HG03135 (cell line): ENCODE results near the gene AHDC1.
"Not testable (repeated sequence)": the region's sequence is repeated elsewhere in the genome, so short reads cannot be mapped to it uniquely, and the experiment has no call there.

Source experiments
- ATAC-seq: cut with Tn5 transposase; IDR thresholded peaks from one replicate; pipeline ENCODE4 v1.9.1; 2021; ENCODE audit warnings: mild to moderate bottlenecking, moderate library complexity; ENCODE audit not compliant: unreplicated experiment

AHDC1 gene

DNA sequence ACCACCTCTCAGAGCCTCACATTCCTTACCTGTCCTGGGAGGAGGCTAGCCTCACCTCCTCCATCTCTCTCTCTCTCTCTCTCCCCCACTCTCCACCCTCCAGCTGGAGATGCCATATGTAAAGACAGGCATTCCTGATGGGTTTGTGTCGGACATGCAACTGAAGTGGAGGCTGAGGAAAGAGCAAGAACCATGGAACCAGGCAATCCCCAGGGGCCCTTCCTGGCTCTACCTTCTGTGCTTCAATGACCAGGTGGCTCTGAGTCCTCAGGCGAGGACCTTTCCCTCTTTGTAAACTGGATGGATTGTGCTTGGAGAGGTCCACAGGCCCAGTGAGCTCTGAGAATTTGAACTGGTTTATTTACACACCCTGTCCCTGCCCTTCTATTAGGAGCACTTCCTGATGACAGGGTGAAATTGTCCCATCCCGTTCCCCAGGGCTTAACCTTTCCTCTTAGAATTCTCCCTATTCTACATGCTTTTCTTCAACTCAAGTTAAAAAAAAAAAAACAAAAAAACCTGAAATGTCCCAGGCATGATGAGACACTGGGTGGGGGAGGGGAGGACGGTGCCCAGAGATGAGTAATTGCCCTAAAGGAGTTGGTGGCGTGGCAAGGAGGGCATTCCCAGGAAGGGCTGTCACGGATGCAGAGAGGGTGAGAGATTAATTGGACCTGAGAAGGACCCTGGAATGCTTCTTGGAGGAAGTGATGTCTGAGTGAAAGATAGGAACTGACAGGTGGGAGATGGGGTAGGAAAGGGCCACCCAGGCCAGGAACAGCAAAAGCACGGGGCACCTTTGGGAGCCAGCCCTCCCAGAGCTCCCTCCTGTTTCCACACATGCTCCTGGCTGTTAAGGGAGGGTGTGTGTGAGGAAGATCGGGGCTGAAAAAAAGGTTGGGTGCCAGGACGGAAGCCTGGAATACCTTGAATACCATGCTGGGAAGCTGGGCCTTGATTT is 63.8 kb downstream of the AHDC1 start:
- no peak for ATAC-seq

DNA sequence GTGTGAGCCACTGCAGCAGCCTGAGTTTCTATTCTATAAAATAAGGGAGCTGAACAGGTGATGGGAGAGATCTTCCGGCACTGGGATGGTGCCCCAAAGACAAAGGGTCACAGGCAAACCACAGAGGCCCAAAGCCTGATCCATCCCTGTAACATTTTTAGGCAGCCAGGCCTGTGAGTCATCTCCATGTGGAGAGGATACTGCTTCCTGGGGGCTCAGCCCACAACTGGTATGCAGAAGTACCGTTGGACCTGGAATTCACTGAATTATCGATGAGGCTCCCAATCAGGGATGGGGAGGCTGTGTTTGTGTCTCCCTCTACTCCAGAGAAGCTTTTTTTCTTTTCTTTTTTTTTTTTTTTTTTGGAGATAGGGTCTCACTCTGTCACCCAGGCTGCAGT is 65.2 kb downstream of the AHDC1 start:
- ATAC-seq = no peak

DNA sequence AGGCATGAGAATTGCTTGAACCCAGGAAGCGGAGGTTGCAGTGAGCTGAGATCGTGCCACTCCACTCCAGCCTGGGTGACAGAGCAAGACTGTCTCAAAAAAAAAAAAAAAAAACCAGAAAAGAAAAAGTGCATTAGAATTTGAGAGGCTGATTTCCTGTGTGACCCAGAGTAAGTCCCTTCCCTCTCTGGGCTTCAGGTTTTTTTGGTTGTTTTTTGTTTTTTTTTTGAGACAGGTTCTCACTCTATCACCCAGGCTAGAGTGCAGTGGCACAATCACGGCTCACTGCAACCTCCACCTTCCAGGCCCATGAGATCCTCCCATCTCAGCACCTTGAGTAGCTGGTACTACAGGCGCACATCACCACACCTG is 65.7 kb downstream of the AHDC1 start:
- not testable (repeated sequence) for ATAC-seq

DNA sequence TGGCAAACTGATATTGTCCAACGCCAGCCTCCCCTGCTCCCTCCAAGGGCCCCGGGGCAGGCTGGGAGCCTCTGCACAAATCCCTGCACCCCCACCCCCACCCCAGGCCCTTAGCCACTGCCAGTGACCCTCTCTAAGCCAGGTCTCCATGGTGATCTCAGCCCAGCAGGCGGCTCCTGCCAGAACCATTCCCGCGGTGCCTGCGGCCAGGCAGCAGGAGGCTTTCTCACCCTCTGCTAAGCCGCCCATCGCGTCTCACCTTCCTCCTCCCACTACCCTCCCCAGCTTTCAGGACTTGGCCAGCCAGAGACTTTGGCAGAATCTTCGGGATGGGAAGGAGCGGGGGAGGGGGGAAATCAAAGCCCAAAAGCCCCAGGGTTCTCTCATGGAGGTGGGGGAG is 67.2 kb downstream of the AHDC1 start:
- no peak for ATAC-seq

DNA sequence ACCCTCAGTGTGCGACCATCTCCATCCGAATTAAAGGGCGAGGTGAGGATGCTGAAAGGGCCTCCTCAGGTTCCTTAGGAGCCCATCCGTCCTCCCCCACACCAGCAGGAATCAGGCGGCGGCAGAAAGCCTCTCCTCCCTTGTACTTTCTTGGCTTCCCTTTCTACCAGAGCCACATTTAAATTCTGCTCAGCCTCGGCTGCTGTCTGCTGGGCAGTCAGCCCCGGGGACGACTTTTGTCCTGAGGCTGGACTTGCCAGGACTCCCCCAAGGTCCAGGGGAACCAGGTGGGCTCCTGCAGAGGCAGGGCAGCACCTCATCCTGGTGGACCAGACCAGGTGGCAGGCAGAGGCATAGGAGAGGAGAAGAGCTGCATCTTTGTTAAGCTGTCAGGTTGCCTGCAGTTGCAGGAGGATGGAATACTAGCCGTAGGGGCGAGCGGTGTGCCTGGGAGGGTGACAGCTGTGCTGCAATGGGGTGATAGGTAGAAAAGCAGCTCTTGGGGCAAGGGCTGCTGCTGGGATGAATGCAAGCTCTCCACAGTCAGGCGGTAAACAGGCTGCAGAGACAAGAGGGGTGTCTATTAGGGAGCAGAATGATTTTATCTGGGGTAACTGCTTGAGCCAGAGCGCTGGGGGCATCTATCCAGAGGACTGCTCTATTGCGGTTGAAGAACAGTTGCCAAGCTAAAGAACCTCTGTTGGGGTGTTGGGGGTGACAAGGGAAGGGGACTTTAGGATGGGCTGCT is 67.8 kb downstream of the AHDC1 start:
- ATAC-seq = no peak

DNA sequence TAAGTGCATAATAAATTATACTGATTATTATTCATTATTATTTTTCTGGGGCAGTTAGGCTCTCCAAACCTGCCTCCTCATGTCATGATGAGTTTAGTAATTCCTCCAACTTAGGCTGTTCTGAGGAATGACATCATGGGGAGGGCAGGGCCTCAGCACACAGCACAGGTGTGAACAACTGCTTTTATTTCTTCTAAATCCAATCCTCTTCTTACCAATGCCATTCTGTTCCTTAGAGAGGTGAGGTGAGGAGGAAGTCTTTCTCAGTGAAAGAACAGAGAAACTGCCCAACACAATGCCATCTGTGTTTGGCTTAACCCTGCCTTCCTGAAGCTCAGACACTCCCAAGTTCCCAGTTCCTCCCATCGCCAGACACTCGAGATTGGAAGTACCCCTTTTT is 68.6 kb downstream of the AHDC1 start:
- ATAC-seq = no peak

DNA sequence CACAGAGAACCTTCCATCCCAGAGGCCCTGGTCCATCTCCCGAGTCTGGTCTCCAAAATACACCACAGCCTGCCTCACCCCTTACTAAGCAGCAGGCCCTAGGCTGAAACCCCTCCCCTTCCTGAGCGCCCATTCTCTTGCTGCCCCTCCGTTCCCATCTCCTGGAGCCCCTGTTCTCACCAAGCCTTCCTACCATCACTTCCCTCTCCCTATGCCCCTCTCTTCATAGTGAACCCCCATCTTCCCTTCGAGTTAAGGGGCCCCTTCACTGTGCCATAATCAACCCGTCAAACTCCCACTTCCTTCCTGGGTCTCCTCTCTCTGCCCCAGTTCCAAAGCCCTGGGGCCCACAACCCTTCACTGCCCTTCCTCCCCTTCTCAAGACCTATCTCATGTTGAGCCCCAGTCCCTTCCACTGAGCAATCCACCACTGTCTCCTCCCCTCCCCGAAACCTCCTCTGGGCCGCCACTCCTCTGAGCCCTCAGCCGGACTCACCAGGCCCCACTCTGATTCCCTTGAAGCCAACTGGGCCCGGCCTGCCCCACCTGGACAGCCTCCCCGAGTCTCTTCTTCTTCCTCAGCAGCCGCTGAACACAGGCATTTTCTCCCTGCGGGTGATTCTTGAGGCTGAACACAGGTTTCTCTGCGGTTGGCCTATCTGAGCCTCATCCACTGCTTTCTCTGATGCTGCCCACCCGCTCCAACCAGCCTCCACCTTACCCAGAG is 71.8 kb downstream of the AHDC1 start:
- ATAC-seq = no peak

DNA sequence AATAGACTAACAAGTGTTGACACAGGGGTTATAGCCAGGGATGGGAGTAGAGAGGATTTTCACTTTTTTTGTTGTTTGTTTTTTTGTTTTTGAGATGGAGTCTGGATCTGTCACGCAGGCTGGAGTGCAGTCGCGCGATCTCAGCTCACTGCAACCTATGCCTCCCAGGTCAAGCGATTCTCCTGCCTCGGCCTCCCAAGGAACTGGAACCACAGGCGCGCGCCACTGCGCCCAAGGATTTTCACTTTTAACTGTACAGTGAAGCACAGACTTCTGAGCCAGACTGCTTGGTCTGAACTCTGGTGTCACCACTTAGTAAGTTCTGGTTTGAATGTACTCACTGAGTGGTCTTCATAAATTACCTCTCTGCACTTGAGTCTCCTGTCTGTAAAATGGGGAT is 73.8 kb downstream of the AHDC1 start:
- ATAC-seq = no peak

DNA sequence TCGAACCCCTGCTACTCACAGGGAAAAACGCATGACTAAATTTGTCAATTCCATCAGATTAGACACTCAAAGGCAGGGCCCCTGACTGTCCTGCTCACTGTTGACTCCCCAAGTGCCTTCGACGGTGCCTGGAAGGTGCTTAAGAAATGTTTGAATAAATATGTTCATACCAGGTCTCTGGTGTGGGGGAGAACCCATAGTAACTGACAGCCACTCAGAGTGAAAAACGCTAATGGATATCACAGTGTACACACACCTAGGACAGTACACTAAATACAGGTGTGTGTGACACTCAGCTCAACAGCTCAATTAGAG is 74.3 kb downstream of the AHDC1 start:
- ATAC-seq = no peak

DNA sequence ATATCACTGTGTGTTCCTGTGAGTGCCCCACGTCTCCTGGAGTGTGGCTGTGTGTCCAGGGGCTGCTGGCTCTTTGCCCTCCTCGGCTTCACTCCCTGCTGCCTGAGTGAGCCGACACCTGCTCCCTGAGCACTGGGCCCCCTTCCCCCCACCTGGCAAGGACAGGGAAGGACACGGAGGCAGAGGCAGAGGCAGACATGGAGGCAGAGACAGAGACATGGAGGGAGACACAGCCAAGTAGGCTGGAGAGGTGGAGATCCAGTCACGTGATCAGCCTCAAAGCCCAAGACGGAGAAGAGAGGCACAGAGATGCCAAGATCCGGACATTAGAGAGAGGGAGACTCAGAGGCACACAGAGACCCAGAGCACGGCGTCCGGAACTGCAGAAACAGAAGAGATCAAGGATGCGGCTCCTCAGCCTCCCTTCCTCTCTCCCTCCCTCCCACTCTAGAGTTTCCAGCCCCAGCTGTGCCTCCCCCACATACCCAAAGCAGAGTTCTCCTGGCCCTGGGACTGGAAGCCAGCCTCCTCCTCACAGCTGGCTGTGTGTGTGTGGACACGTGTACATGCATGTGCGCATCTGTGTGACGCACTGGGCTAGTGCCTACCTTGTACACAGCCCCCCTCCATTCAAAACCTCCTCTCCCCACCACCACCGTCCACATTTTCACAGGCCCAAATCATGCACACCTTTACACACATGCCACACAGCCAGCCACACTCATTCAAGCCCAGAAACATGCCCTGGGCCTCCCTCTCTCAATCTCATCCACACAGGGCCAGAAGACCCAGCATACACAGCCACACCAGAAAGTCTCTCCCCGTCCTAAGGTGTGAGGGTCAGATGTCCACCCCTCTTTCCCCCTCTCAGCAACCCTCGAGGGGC is 74.9 kb downstream of the AHDC1 start:
- no peak for ATAC-seq

DNA sequence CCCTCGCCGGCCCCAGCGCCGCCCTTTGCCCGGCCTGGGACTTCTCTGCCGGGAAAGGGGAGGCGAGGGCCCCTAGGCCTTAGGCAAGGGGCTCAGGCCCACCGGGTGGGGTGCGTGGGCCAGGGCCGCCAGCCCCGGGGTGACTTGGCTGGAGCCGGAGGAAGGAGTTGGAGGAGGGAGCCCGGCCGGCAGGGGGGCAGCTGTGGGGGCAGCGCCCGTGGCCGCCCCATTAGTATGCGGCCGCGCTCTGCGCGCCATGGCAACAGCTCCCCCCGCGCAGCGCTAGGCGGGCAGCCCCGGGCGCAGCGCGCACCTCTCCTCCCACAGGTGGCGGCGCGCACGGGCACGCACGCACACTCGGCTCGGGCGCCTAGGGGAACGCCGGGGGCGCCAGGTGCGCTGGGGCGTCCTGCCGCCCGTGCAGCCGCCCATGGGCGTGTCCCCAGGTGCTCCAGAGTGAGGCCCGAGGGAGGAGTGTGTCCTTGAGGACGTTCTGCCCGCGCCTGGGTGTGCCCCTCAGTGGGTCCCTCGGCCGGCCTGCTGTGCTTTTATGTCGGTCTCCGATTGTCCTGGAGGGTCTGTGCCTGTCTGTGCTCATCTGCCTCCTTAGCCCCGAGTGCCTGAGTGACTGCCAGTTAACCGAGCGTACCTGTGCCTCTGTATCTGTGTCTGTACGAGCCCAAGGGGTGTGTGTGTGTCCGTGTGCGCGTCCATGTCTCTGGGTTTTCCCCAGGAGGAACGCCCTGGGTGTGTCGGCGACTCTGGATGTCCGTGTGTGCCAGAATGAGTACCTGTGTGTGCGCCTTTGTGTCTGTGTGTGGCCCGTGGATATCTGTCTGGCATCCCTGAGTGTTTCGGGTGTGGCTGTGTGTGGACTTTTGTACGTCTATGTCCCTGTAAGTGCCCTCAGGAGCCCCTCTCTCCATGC is 75.8 kb downstream of the AHDC1 start:
- ATAC-seq = no peak

DNA sequence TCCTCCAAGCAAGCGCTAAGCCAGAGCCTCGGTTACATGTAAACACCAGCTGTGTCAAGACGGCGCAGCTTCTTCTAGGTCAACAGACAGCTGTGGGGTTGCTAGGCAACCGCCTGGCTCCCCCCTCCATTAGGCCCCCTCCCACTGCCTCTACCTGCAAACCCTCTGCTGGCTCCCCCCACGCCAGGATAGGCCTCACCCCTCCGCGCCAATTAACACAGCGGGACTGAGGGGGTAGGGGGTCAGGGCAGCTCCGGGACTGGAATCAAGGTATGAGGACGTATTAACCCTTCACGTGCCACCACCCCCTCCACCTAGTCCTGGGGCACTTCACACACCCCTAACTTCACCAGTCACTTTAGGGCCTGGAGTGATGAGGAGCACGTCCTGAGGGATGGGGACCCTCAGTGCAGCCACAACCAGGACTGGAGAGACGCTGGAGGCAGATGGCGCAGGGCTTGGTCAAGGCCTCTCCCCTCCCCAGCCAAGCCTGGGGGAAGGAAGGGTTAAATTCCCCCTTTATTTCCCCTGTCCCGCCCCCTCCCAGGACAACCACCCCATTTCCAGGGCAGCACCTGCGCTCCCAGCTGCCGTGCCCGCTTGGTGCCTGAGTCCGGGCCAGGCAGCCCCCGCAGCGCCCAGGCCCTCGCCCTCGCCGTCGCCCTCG is 76.6 kb downstream of the AHDC1 start:
- ATAC-seq = no peak

DNA sequence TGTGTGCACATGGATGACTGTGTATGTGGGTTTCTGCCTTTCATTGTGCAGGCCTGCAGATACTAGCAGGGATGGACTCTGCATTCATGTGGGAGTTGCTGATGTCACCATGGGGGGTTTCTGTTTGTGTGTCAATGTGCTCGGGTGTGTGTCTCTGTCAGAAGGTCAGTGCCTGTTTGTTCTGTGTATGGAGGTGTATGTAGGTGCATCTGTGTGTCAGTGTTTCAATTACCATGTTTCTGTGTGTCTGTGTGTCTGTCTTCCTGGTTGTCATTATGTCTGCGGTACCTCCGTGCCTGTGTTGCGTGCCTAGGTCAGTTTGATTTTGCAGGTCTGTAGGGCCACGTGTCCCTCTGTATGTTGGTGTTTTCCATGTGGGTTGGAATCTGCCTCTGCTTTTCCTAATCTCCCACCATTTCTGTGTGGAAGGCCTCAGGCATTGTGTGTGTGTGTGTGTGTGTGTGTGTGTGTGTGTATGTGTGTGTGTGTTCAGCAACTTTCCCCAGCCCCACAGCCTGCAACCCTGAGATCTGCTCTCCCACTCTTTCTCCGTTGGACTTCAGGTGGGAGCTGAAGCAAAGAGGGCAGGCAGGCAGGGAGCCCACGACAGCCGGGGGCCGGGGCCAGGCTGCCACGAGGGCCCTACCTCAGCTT is 77.2 kb downstream of the AHDC1 start:
- no peak for ATAC-seq

DNA sequence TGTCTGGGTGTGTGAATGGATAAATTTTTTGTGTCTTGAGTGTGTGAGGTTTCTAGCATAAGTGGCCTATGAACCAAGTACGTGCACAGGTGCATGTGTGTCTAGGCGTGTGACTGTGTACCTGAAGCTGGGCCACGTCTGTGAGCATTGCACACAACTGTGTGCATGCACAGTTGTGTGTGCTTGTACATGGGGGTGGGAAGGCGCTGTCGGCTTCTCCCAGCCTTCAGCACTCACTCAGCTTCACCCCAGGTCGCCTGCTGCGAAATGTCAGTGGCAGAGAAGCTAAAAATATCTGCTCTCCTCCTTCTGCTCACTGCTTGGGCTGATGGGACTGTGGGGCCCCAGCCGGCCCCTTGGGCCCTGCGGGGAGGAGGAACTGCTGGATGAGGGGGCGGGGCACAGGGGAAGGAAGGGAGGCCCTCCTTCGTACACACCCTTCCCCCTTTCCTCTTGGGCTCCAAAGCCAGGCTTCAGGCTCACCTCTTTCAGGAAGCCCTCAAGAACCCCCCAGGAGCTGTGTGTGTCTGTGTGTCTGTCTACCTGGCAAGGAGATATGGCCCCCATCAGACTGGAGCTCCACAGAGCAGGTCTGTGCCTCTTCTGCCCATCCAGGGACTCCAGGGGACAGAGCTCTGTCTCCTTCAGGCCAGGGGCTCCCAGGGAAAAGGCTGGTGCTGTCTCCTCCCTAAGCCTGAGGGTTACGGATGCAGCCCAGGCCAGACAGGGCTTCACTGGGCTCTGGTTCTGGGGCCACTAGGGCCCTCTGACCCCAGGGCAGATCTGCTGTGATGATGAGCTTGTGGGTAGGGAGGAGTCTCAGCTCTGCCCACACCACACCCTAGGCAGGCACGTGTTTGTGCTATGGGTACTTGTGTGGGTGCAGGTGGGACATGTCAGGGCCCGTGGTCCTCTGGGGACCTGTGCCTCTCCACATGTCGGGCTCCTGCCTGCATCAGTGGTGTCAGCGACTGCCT is 78.4 kb downstream of the AHDC1 start:
- ATAC-seq = no peak

DNA sequence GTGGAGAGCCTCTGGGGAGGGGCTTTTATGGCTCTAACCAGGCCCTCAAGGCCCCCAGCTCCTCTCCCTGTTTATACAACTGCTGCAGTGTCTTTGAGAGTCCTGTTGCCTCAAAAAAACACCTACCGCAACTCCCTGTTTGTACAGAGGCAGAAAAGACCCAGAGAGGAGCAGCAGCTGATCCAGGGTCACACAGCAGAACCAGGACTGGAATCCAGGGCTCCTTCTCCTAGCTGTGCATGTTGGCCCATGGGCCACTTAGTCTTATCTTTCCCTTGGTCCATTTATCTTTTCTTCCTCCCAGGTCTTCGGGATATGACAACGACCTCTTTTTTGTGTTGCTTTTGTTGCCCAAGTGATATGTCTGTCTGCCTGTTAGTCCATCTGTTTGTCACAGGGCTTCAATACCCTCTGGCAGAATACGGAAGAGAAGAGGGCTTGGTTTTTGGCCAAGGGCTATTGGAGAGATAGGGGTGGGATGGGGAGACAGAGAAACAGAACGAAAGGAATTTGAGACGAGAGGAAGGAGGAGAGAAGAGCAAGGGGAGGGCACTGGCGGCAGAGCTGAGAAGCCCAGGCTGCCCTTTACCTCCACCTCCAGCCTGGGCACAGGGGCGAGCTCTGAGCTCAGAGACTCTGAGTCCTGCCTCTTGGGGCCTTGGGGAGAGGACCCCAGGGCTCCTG is 80.5 kb downstream of the AHDC1 start:
- no peak for ATAC-seq

DNA sequence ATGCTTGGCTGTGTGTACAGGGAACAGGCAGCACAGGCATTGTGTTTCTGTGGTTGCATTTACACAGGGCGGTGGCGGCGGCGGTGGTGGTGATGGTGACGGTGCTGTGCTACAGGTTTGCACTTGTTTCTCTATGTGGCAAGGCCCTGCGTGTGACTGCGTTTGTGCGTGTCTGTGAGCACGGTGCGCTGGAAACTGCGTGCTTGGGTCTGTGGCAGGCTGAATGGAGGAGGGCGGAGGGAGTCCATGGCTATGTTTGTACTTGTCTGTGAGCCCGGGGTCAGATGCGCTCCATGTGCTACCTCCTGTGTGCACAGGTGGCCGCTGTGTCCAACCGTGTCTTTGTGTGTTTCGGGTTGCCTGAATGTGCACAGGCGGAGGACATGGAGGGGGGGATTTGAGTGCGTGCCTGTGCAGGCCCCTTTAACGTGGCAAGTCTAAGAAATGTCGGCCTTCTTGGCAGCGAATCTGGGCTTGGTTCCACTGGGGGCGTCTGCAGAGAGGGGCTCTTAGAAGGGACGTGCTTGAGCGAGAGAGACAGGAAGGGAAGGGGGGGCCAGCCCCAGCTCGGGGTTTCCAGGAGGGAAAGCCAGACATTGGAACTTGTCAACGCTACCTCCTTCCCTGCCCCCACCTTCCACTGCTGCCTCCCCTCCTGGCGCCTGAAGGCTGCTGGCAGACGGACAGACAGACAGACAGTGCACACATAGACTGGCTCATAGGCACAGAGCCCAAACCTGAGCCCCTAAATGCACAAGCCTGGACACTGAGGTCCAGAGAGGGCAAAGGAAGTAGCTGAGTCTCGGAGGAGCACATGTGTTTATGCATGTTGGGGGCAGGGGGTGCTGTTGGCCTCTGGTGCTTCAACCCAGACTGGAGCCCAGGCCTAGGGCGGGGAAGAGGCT is 81.3 kb downstream of the AHDC1 start:
- no peak for ATAC-seq
